K562 (cell line): ENCODE measurements around the gene HSD17B12. TPM values are rescaled to one million over a fixed set of nuclear protein-coding genes. Genes with fewer than 3 reads are reported as not detected.
A peak's percentile ranks its signal among the peaks of the same experiment; 100 is the strongest.

ENCODE experiments used
- ATAC-seq: fragments of 200-7000 bp; cut with Tn5 transposase; 3 replicates; pipeline ENCODE4 v1.9.1; 2020; ENCODE audit warnings: moderate library complexity
- BruUV-seq: library from RNA; stranded (reverse); fragments of 400-500 nt; replicated peaks from 2 replicates; lab custom pipeline; 2021; lab: Mats Ljungman, UMichigan
- CTCF ChIA-PET: fragments of 300-600 bp; formaldehyde crosslinking; extraction: SDS; loops from one replicate; lab custom pipeline; 2021; ENCODE audit warnings: low intra/inter-chr PET ratio; lab: Yijun Ruan, JAX
- POLR2A ChIA-PET: fragments of 300-600, 350-650 bp; sonication (Branson Sonifier 250); formaldehyde crosslinking; extraction: SDS; loops from one replicate; lab custom pipeline; 2021; ENCODE audit warnings: antibody characterized with exemption, inconsistent platforms; lab: Yijun Ruan, JAX
- DNase-seq, 4 experiments: peaks; one replicate each; pipeline versions ENCODE4 v3.0.0 to v3.0.0-alpha.2; 2011 to 2018; ENCODE audit warnings: low spot score in 3 of 4, mixed read lengths in 3 of 4; ENCODE audit errors: extremely low read depth in 1 of 4
- FAIRE-seq: peaks from 2 replicates; lab custom pipeline; 2011; peaks lifted over from hg19 to GRCh38; lab: Jason Lieb, UNC
- H2AFZ ChIP-seq: 2 replicates; pipeline ENCODE4 v1.6.0; 2011; ENCODE audit warnings: low read depth, low read length, control low read depth, inconsistent platforms
- H3K27ac ChIP-seq: fragments of 200-600 bp; 3 replicates; pipeline ENCODE4 v1.8.0; 2011; ENCODE audit warnings: low read depth, mild to moderate bottlenecking, control low read depth, inconsistent platforms, low read length, moderate library complexity, mixed read lengths; ENCODE audit errors: extremely low read depth
- H3K27me3 ChIP-seq, 2 experiments: fragments of 300-600 bp in 1 of 2; 2 replicates in 1 of 2; 3 replicates in 1 of 2; pipeline versions ENCODE4 v1.6.0 to v1.8.0; 2011; ENCODE audit warnings: inconsistent platforms in 2 of 2, low read length in 2 of 2, mild to moderate bottlenecking in 1 of 2, mixed read lengths in 1 of 2, moderate library complexity in 1 of 2; ENCODE audit not compliant: control insufficient read depth in 2 of 2, insufficient read depth in 2 of 2
- H3K36me3 ChIP-seq: fragments of 300-600 bp; 3 replicates; pipeline ENCODE4 v1.8.0; 2011; ENCODE audit warnings: mild to moderate bottlenecking, low read length, inconsistent platforms; ENCODE audit not compliant: control insufficient read depth, insufficient read depth
- H3K4me1 ChIP-seq, 2 experiments: fragments of 200-600 bp in 1 of 2; replicated peaks in 1 of 2; 2 replicates in 1 of 2; 3 replicates in 1 of 2; pipeline versions ENCODE4 v1.5.1 to v1.8.0; 2011; ENCODE audit warnings: inconsistent platforms in 2 of 2, low read length in 2 of 2, mild to moderate bottlenecking in 1 of 2, mixed read lengths in 1 of 2, moderate library complexity in 1 of 2; ENCODE audit not compliant: control insufficient read depth in 2 of 2, insufficient read depth in 2 of 2
- H3K4me2 ChIP-seq: 2 replicates; pipeline ENCODE4 v1.6.1; 2011; ENCODE audit warnings: low read length, control low read depth, inconsistent platforms, mixed read lengths; ENCODE audit not compliant: insufficient read depth
- H3K4me3 ChIP-seq: fragments of 200-600 bp; sonication (generic), shearing (Covaris generic); 2 replicates; pipeline ENCODE4 v1.5.1; 2016; ENCODE audit warnings: control low read depth, inconsistent platforms
- H3K79me2 ChIP-seq: fragments of 200-600 bp; 3 replicates; pipeline ENCODE4 v1.8.0; 2011; ENCODE audit warnings: low read length, inconsistent platforms; ENCODE audit not compliant: control insufficient read depth, insufficient read depth
- H3K9ac ChIP-seq, 2 experiments: 2 replicates each; pipeline versions ENCODE4 v1.6.0 to v1.6.1; 2011; ENCODE audit warnings: low read depth in 2 of 2, low read length in 2 of 2, control low read depth in 1 of 2, inconsistent platforms in 1 of 2, mild to moderate bottlenecking in 1 of 2, mixed read lengths in 1 of 2; ENCODE audit not compliant: insufficient read depth in 1 of 2
- H3K9me1 ChIP-seq: one replicate; pipeline ENCODE4 v1.6.0; 2011; ENCODE audit warnings: inconsistent platforms, mild to moderate bottlenecking, low read length, moderate library complexity; ENCODE audit not compliant: control insufficient read depth, insufficient read depth
- H3K9me3 ChIP-seq: replicated peaks from 2 replicates; pipeline ENCODE4 v1.5.1; 2011; ENCODE audit warnings: low read depth, low read length, inconsistent platforms; ENCODE audit not compliant: control insufficient read depth, insufficient read depth
- H4K20me1 ChIP-seq: replicated peaks from 2 replicates; pipeline ENCODE4 v1.6.1; 2011; ENCODE audit warnings: low read length, inconsistent platforms, mixed read lengths; ENCODE audit not compliant: control insufficient read depth, insufficient read depth
- ARID2 ChIP-seq: fragments of 450-650 bp; IDR thresholded peaks from 2 replicates; pipeline ENCODE4 v1.6.1; 2017; ENCODE audit warnings: antibody characterized with exemption, mild to moderate bottlenecking
- BRD9 ChIP-seq: fragments of 450-650 bp; IDR thresholded peaks from 2 replicates; pipeline ENCODE4 v1.6.1; 2018; ENCODE audit warnings: low read depth; ENCODE audit not compliant: partially characterized antibody
- KDM1A ChIP-seq, 2 experiments: fragments of 450-650 bp; IDR thresholded peaks; 2 replicates each; pipeline ENCODE4 v1.6.1; 2016; ENCODE audit warnings: mild to moderate bottlenecking in 2 of 2
- L3MBTL2 ChIP-seq: fragments of 450-650 bp; IDR thresholded peaks from 2 replicates; pipeline ENCODE4 v1.6.1; 2016; ENCODE audit warnings: mild to moderate bottlenecking, moderate library complexity
- NCOA4 ChIP-seq: fragments of 450-650 bp; IDR thresholded peaks from 2 replicates; pipeline ENCODE4 v1.6.1; 2018; ENCODE audit warnings: mild to moderate bottlenecking; ENCODE audit not compliant: partially characterized antibody
- NR2C2 ChIP-seq, 2 experiments: fragments of 200-800 bp in 1 of 2; sonication (Bioruptor generic) in 1 of 2; sonication (generic) in 1 of 2; formaldehyde crosslinking in 1 of 2; IDR thresholded peaks; 2 replicates each; pipeline versions ENCODE4 v1.6.1 to v1.8.0; 2016 to 2022; ENCODE audit warnings: mild to moderate bottlenecking in 1 of 2, missing compliant biosample characterization in 1 of 2, missing genetic modification characterization in 1 of 2, missing genetic modification reagents in 1 of 2
- PTRF ChIP-seq: fragments of 450-650 bp; IDR thresholded peaks from 2 replicates; pipeline ENCODE4 v1.6.1; 2016; ENCODE audit warnings: mild to moderate bottlenecking, missing genetic modification characterization, missing compliant biosample characterization
- RAD21 ChIP-seq, 2 experiments: fragments of 250-450 bp in 1 of 2; fragments of 450-650 bp in 1 of 2; sonication (Bioruptor Pico) in 1 of 2; formaldehyde crosslinking in 1 of 2; IDR thresholded peaks in 1 of 2; conservative IDR thresholded peaks in 1 of 2; 2 replicates each; pipeline versions ENCODE4 v1.4.0 to v1.8.0; 2020 to 2022; ENCODE audit warnings: mild to moderate bottlenecking in 2 of 2, moderate library complexity in 1 of 2
- RBFOX2 ChIP-seq: fragments of 200-400 bp; formaldehyde crosslinking; IDR thresholded peaks from 2 replicates; pipeline ENCODE4 v1.6.1; 2017; ENCODE audit warnings: low read depth, mild to moderate bottlenecking, low read length, moderate library complexity
- SAFB ChIP-seq: fragments of 200-400 bp; formaldehyde crosslinking; IDR thresholded peaks from 2 replicates; pipeline ENCODE4 v1.6.1; 2017; ENCODE audit warnings: low read depth, low read length, borderline replicate concordance
- SAFB2 ChIP-seq: fragments of 200-400 bp; formaldehyde crosslinking; IDR thresholded peaks from 2 replicates; pipeline ENCODE4 v1.6.1; 2018; ENCODE audit warnings: borderline replicate concordance, low read length, low read depth, moderate library complexity; ENCODE audit not compliant: severe bottlenecking
- SIN3A ChIP-seq, 2 experiments: fragments of 150-350 bp in 1 of 2; IDR thresholded peaks; 2 replicates each; pipeline ENCODE4 v1.6.1; 2011 to 2016; ENCODE audit warnings: borderline replicate concordance in 2 of 2, low read depth in 2 of 2, low read length in 2 of 2, mild to moderate bottlenecking in 2 of 2, moderate library complexity in 2 of 2; ENCODE audit not compliant: control insufficient read depth in 1 of 2
- TAF15 ChIP-seq: fragments of 200-400 bp; formaldehyde crosslinking; IDR thresholded peaks from 2 replicates; pipeline ENCODE4 v1.6.1; 2017; ENCODE audit warnings: mild to moderate bottlenecking, low read depth, low read length, moderate library complexity
- WGBS: fragments of 100-300 bp; shearing (Covaris generic); methylation state at CpG from one replicate; pipeline ENCODE4 v1.1.6; 2016; ENCODE audit warnings: low coverage, mixed read lengths; ENCODE audit not compliant: insufficient coverage; ENCODE audit errors: missing lambda C conversion rate; 5-methylcytosine and 5-hydroxymethylcytosine counted together
- in situ Hi-C: fragments of 300-500 bp; cut with MboI; formaldehyde crosslinking; loops from 4 replicates; pipeline ENCODE4 v1.15.0; 2018; ENCODE audit warnings: inconsistent platforms, mixed read lengths
- intact Hi-C: fragments of 100-400 bp; cut with micrococcal nuclease; formaldehyde crosslinking; loops from 2 replicates; pipeline ENCODE4 v1.14.2; 2022
- polyA plus RNA-seq, 8 experiments: library from polyadenylated mRNA; depleted of rRNA in 4 of 8; stranded (reverse) in 5 of 8; unstranded in 3 of 8; fragments of >200 nt; fragmentation: Nextera tagmentation in 2 of 8; fragmentation: Illumina TruSeq in 1 of 8; extraction: Ambion mirVana in 2 of 8; extraction: Trizol in 1 of 8; gene quantifications; 2 replicates each; pipeline versions ENCODE4 v1.2.1 to v1.2.3, GENCODE V29; 2011 to 2014; ENCODE audit warnings: inconsistent platforms in 1 of 8, missing spikeins in 1 of 8
- total RNA-seq, 7 experiments: library from RNA; depleted of rRNA in 6 of 7; stranded (reverse); fragments of >200 nt in 6 of 7; fragmentation: Illumina TruSeq in 2 of 7; extraction: Trizol in 2 of 7; gene quantifications; 2 replicates each; pipeline versions ENCODE4 v1.2.1 to v1.2.3, GENCODE V29; 2011 to 2021; ENCODE audit warnings: low replicate concordance in 1 of 7
- TF ChIP-seq, protein P1 (sequence below), 3 experiments: fragments of 200-800 bp in 1 of 3; fragments of 250-450 bp in 1 of 3; fragments of 450-650 bp in 1 of 3; sonication (Bioruptor Pico) in 1 of 3; sonication (Bioruptor generic) in 1 of 3; formaldehyde crosslinking in 1 of 3; IDR thresholded peaks; 2 replicates each; pipeline versions ENCODE4 v1.6.1 to v1.8.0; 2016 to 2022; ENCODE audit warnings: mild to moderate bottlenecking in 2 of 3, missing genetic modification characterization in 2 of 3, missing compliant biosample characterization in 1 of 3, moderate library complexity in 1 of 3
- TF ChIP-seq, protein P2 (sequence below): fragments of 450-650 bp; formaldehyde crosslinking; IDR thresholded peaks from 2 replicates; pipeline ENCODE4 v1.4.0; 2020; ENCODE audit warnings: mild to moderate bottlenecking, moderate library complexity

Gene HSD17B12
- total and polyA plus RNA-seq, 9 of the 15 experiments (the other 6 are each of a cell fraction or from before 2014, with no cell fraction given) = 9.1 to 34.5 (median 23.3) TPM

DNA sequence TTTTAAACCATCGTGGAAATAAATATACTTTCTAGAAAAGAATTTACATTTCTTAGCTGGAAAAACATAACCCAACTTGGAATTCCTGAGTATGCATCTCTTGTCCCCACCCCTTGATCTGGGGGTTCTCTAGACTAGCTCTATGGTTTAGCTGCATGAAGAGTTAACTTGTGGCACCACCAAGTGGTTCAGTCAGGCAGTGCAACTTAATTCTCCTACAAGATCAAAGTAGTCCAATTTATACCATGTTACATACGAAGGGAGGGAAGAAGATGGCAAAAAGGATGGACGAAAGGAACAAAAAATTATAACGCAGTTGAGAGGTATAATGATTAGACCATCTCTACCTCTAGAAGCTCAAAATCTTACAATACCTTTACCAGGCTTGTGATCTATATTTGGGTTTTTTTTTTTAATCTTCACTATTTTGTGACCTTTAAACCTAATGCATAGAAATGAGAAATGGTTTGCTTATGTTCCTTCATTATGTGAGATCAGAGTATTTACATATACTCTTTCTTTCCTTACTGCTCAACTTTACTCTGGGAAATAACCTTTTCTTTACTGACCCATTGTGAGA lies 171.6 kb downstream of the HSD17B12 start:
- POLR2A ChIA-PET = interaction anchor here (0.7 kb wide), 1 partner anchor 902 kb away, joined by 4 read pairs; no protein-coding TSS in a partner anchor
- ATAC-seq (peak; percentile 96), DNase-seq (peak; percentile 62 to 76 (median 66)), FAIRE-seq (peak; percentile 87)
- CTCF ChIA-PET = interaction anchor here (0.6 to 1.2 kb wide), 3 partner anchors 18 to 285 kb away, joined by 3 read pairs; no protein-coding TSS in a partner anchor
- Histone ChIP-seq H4K20me1 (no peaks in the 10 kb centered on the region), H2AFZ (no peak overlapping the region), H3K9ac (no peak overlapping the region), H3K4me3 (no peak overlapping the region), H3K4me1 (no peaks in the 10 kb centered on the region), H3K27me3 (peaks cover 0 to 4% of the 10 kb centered on the region in 2 experiments; a peak in 2 of 5 replicates), H3K9me1 (no peaks in the 10 kb centered on the region), H3K36me3 (no peaks in the 10 kb centered on the region), H3K9me3 (no peaks in the 10 kb centered on the region), H3K79me2 (no peaks in the 10 kb centered on the region), H3K27ac (no peak overlapping the region), H3K4me2 (no peak overlapping the region)
- intact Hi-C loops = loop anchor here (5.0 kb wide), 4 partner anchors 40 to 350 kb away; no protein-coding TSS in a partner anchor
- no TSS peak for BruUV-seq
- in situ Hi-C loops = no loop called here
- 4% methylated on average over 4 of the region's 4 CpGs for WGBS
- TF ChIP-seq RBFOX2 (no peak), NCOA4 (no peak), PTRF (no peak), RAD21 (CRISPR knock-in tag; conservative IDR thresholded peaks at IDR 0.05 in 1 of 2, IDR thresholded peaks at IDR 0.05 in 1 of 2) (peak; percentile 80 to 89), KDM1A (IDR thresholded peaks at IDR 0.05) (no peak), ARID2 (0 out of 2 replicates have a peak, but pooled peaks have one; percentile 40), L3MBTL2 (no peak), NR2C2 (CRISPR knock-in tag; IDR thresholded peaks at IDR 0.05) (no peak), NR2C2 (tag; IDR thresholded peaks at IDR 0.05) (no peak), SIN3A (IDR thresholded peaks at IDR 0.05; ENCODE audit: borderline replicate concordance in 2 of 2, control insufficient read depth in 1 of 2, low read depth in 2 of 2, low read length in 2 of 2) (no peak), SAFB (no peak), SAFB2 (no peak), BRD9 (no peak), TAF15 (no peak)
- TF ChIP-seq, protein P1, sequence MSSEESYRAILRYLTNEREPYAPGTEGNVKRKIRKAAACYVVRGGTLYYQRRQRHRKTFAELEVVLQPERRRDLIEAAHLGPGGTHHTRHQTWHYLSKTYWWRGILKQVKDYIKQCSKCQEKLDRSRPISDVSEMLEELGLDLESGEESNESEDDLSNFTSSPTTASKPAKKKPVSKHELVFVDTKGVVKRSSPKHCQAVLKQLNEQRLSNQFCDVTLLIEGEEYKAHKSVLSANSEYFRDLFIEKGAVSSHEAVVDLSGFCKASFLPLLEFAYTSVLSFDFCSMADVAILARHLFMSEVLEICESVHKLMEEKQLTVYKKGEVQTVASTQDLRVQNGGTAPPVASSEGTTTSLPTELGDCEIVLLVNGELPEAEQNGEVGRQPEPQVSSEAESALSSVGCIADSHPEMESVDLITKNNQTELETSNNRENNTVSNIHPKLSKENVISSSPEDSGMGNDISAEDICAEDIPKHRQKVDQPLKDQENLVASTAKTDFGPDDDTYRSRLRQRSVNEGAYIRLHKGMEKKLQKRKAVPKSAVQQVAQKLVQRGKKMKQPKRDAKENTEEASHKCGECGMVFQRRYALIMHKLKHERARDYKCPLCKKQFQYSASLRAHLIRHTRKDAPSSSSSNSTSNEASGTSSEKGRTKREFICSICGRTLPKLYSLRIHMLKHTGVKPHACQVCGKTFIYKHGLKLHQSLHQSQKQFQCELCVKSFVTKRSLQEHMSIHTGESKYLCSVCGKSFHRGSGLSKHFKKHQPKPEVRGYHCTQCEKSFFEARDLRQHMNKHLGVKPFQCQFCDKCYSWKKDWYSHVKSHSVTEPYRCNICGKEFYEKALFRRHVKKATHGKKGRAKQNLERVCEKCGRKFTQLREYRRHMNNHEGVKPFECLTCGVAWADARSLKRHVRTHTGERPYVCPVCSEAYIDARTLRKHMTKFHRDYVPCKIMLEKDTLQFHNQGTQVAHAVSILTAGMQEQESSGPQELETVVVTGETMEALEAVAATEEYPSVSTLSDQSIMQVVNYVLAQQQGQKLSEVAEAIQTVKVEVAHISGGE (CRISPR knock-in tag; IDR thresholded peaks at IDR 0.05) = no peak
- TF ChIP-seq, protein P2, sequence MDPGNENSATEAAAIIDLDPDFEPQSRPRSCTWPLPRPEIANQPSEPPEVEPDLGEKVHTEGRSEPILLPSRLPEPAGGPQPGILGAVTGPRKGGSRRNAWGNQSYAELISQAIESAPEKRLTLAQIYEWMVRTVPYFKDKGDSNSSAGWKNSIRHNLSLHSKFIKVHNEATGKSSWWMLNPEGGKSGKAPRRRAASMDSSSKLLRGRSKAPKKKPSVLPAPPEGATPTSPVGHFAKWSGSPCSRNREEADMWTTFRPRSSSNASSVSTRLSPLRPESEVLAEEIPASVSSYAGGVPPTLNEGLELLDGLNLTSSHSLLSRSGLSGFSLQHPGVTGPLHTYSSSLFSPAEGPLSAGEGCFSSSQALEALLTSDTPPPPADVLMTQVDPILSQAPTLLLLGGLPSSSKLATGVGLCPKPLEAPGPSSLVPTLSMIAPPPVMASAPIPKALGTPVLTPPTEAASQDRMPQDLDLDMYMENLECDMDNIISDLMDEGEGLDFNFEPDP (CRISPR knock-in tag) = no peak
